ENCODE data around the gene GALM. TPM values are rescaled to one million over a fixed set of nuclear protein-coding genes. Genes with fewer than 3 reads are reported as not detected.
"Not testable (repeated sequence)": the region's sequence is repeated elsewhere in the genome, so short reads cannot be mapped to it uniquely, and the experiment has no call there.

The GALM gene
- total and polyA plus RNA-seq, 2 experiments from 2014 or later = 52.6 to 59.4 TPM

GRCh38 chr2:38711558-38711957, 45.6 kb downstream of the GALM start:
- H3K9me2 ChIP-seq (replicated peaks; ENCODE audit: insufficient read depth) = no peaks in the 10 kb centered on the region
- H3K27me3 ChIP-seq = no peaks in the 10 kb centered on the region
- no peak for TF ChIP-seq CTCF (IDR thresholded peaks at IDR 0.05; ENCODE audit: poor library complexity)
- TF ChIP-seq EZH2phosphoT487 (IDR thresholded peaks at IDR 0.05; ENCODE audit: low read depth, severe bottlenecking, unreplicated experiment) = no peak
- no peak for TF ChIP-seq EZH2 (IDR thresholded peaks at IDR 0.05; ENCODE audit: borderline replicate concordance)
- no peaks in the 10 kb centered on the region for H3K36me3 ChIP-seq (replicated peaks; ENCODE audit: insufficient read depth, low read depth)
- H2AFZ ChIP-seq = no peak overlapping the region
- H3K9me3 ChIP-seq (ENCODE audit: low read depth) = no peaks in the 10 kb centered on the region
- no peak overlapping the region for H3K4me2 ChIP-seq
- no peaks in the 10 kb centered on the region for H4K20me1 ChIP-seq (ENCODE audit: insufficient read depth, poor library complexity, severe bottlenecking)
- no peak overlapping the region for H3K4me3 ChIP-seq
- H3K27ac ChIP-seq = no peak overlapping the region
- no peaks in the 10 kb centered on the region for H3K79me2 ChIP-seq
- no peaks in the 10 kb centered on the region for H3K4me1 ChIP-seq (ENCODE audit: insufficient read depth)
- no peak for DNase-seq (ENCODE audit: low spot score)

- 97% methylated on average over 7 of the region's 7 CpGs for WGBS (ENCODE audit: low lambda C conversion rate, missing lambda C conversion rate)
- H3K9me3 ChIP-seq (ENCODE audit: low read depth) = no peaks in the 10 kb centered on the region
- no peaks in the 10 kb centered on the region for H3K4me1 ChIP-seq (ENCODE audit: insufficient read depth)
- H3K36me3 ChIP-seq (replicated peaks; ENCODE audit: insufficient read depth, low read depth) = no peaks in the 10 kb centered on the region
- H4K20me1 ChIP-seq (ENCODE audit: insufficient read depth, poor library complexity, severe bottlenecking) = no peaks in the 10 kb centered on the region
- H3K27ac ChIP-seq = no peak overlapping the region
- H3K27me3 ChIP-seq = no peaks in the 10 kb centered on the region
- TF ChIP-seq EZH2 (IDR thresholded peaks at IDR 0.05; ENCODE audit: borderline replicate concordance) (no peak), EZH2phosphoT487 (IDR thresholded peaks at IDR 0.05; ENCODE audit: low read depth, severe bottlenecking, unreplicated experiment) (no peak), CTCF (IDR thresholded peaks at IDR 0.05; ENCODE audit: poor library complexity) (no peak)
- H2AFZ ChIP-seq = no peak overlapping the region
- H3K79me2 ChIP-seq = no peaks in the 10 kb centered on the region
- no peak overlapping the region for H3K4me2 ChIP-seq
- no peak overlapping the region for H3K4me3 ChIP-seq
- DNase-seq (ENCODE audit: low spot score) = no peak
- H3K9me2 ChIP-seq (replicated peaks; ENCODE audit: insufficient read depth) = no peaks in the 10 kb centered on the region
These were observed 46.5 kb downstream of the GALM start for GRCh38 chr2:38712413-38712812.

- Histone ChIP-seq H4K20me1 (ENCODE audit: insufficient read depth, poor library complexity, severe bottlenecking) (no peaks in the 10 kb centered on the region), H3K36me3 (replicated peaks; ENCODE audit: insufficient read depth, low read depth) (no peaks in the 10 kb centered on the region), H3K4me3 (no peak overlapping the region), H3K4me2 (no peak overlapping the region), H2AFZ (no peak overlapping the region), H3K4me1 (ENCODE audit: insufficient read depth) (no peaks in the 10 kb centered on the region), H3K79me2 (no peaks in the 10 kb centered on the region), H3K9me2 (replicated peaks; ENCODE audit: insufficient read depth) (no peaks in the 10 kb centered on the region), H3K27me3 (no peaks in the 10 kb centered on the region), H3K9me3 (ENCODE audit: low read depth) (no peaks in the 10 kb centered on the region), H3K27ac (no peak overlapping the region)
- WGBS (ENCODE audit: low lambda C conversion rate, missing lambda C conversion rate) = 86% methylated on average over 4 of the region's 4 CpGs
- no peak for DNase-seq (ENCODE audit: low spot score)
- no peak for TF ChIP-seq EZH2phosphoT487 (IDR thresholded peaks at IDR 0.05; ENCODE audit: low read depth, severe bottlenecking, unreplicated experiment)
- no peak for TF ChIP-seq EZH2 (IDR thresholded peaks at IDR 0.05; ENCODE audit: borderline replicate concordance)
- no peak for TF ChIP-seq CTCF (IDR thresholded peaks at IDR 0.05; ENCODE audit: poor library complexity)
These were observed 47.0 kb downstream of the GALM start for GRCh38 chr2:38712871-38713270.

- Histone ChIP-seq H3K9me2 (replicated peaks; ENCODE audit: insufficient read depth) (no peaks in the 10 kb centered on the region), H3K4me1 (ENCODE audit: insufficient read depth) (no peaks in the 10 kb centered on the region), H3K27ac (no peak overlapping the region), H3K79me2 (no peaks in the 10 kb centered on the region), H3K9me3 (ENCODE audit: low read depth) (no peaks in the 10 kb centered on the region), H3K4me3 (no peak overlapping the region), H3K36me3 (replicated peaks; ENCODE audit: insufficient read depth, low read depth) (no peaks in the 10 kb centered on the region), H3K27me3 (no peaks in the 10 kb centered on the region), H3K4me2 (no peak overlapping the region), H2AFZ (no peak overlapping the region), H4K20me1 (ENCODE audit: insufficient read depth, poor library complexity, severe bottlenecking) (no peaks in the 10 kb centered on the region)
- WGBS (ENCODE audit: low lambda C conversion rate, missing lambda C conversion rate) = 89% methylated on average over 3 of the region's 3 CpGs
- DNase-seq (ENCODE audit: low spot score) = no peak
- no peak for TF ChIP-seq EZH2phosphoT487 (IDR thresholded peaks at IDR 0.05; ENCODE audit: low read depth, severe bottlenecking, unreplicated experiment)
- no peak for TF ChIP-seq CTCF (IDR thresholded peaks at IDR 0.05; ENCODE audit: poor library complexity)
- no peak for TF ChIP-seq EZH2 (IDR thresholded peaks at IDR 0.05; ENCODE audit: borderline replicate concordance)
These were observed 47.4 kb downstream of the GALM start for GRCh38 chr2:38713338-38713737.

GRCh38 chr2:38714941-38715340, 49.0 kb downstream of the GALM start:
- not testable (repeated sequence) for H3K4me2 ChIP-seq; H2AFZ ChIP-seq; H3K27ac ChIP-seq; H3K9me2 ChIP-seq (replicated peaks; ENCODE audit: insufficient read depth); H3K9me3 ChIP-seq (ENCODE audit: low read depth); DNase-seq (ENCODE audit: low spot score); H3K4me3 ChIP-seq; H3K36me3 ChIP-seq (replicated peaks; ENCODE audit: insufficient read depth, low read depth); H3K4me1 ChIP-seq (ENCODE audit: insufficient read depth); H4K20me1 ChIP-seq (ENCODE audit: insufficient read depth, poor library complexity, severe bottlenecking); H3K27me3 ChIP-seq; H3K79me2 ChIP-seq
- 73% methylated on average over 1 of the region's 1 CpG for WGBS (ENCODE audit: low lambda C conversion rate, missing lambda C conversion rate)

All from hepatocyte (in vitro differentiated cells).